Right lobe of liver (tissue), 6 donors: ENCODE results near the gene CRISP2. TPM values are rescaled to one million over a fixed set of nuclear protein-coding genes. Genes with fewer than 3 reads are reported as not detected.

ENCODE experiments used
- ATAC-seq, 4 donors: fragments of 200-7000 bp; cut with Tn5 transposase; one replicate each; pipeline ENCODE4 v1.9.1; 2020; ENCODE audit warnings: mild to moderate bottlenecking in 4 of 4, moderate library complexity in 4 of 4
- DNase-seq, 3 donors: peaks; one replicate each; pipeline ENCODE4 v3.0.0-alpha.2; 2020
- H3K27ac ChIP-seq, 3 donors: fragments of 200-600 bp; one replicate each; pipeline ENCODE4 v1.8.0; 2022
- H3K27me3 ChIP-seq, 2 donors: fragments of 200-600 bp; one replicate each; pipeline ENCODE4 v1.8.0; 2022
- H3K36me3 ChIP-seq, 4 donors: fragments of 200-600 bp; sonication (generic) in 1 of 4; one replicate each; pipeline versions ENCODE4 v1.5.1 to v1.8.0; 2017 to 2022; ENCODE audit warnings: control low read depth in 1 of 4
- H3K4me1 ChIP-seq, 4 donors: fragments of 200-600 bp; sonication (generic) in 1 of 4; one replicate each; pipeline versions ENCODE4 v1.5.1 to v1.8.0; 2017 to 2022; ENCODE audit warnings: control low read depth in 1 of 4
- H3K4me3 ChIP-seq, 3 donors: fragments of 200-600 bp; one replicate each; pipeline ENCODE4 v1.8.0; 2022
- H3K9me3 ChIP-seq, 4 donors: fragments of 200-600 bp; sonication (generic) in 1 of 4; one replicate each; pipeline versions ENCODE4 v1.5.1 to v1.8.0; 2017 to 2022; ENCODE audit warnings: control low read depth in 1 of 4
- CTCF ChIP-seq, 4 donors: fragments of 200-600 bp in 3 of 4; fragments of 450-650 bp in 1 of 4; IDR thresholded peaks; one replicate each; pipeline versions ENCODE4 v1.5.1 to v1.8.0; 2016 to 2022; ENCODE audit warnings: antibody characterized with exemption in 4 of 4, mild to moderate bottlenecking in 2 of 4
- POLR2A ChIP-seq: fragments of 450-650 bp; IDR thresholded peaks from one replicate; pipeline ENCODE4 v1.6.1; 2017; ENCODE audit warnings: antibody characterized with exemption, mild to moderate bottlenecking
- WGBS: methylation state at CpG from one replicate; pipeline ENCODE4 v1.1.6; 2018; ENCODE audit warnings: low coverage, low lambda C conversion rate; ENCODE audit not compliant: insufficient coverage; ENCODE audit errors: missing lambda C conversion rate; 5-methylcytosine and 5-hydroxymethylcytosine counted together
- intact Hi-C, 2 donors: fragments of 100-400 bp; cut with DNase I; formaldehyde crosslinking; loops; one replicate each; pipeline versions ENCODE4 v1.11.2 to v1.14.1; 2022
- total RNA-seq, 6 experiments: library from RNA; depleted of rRNA in 2 of 6; stranded (reverse); fragments of >200 nt in 2 of 6; fragmentation: NEBNext Ultra II Directional in 3 of 6; extraction: Animal tissue kit (Norgen Biotek cat#: 25700) in 3 of 6; gene quantifications; one replicate each; pipeline versions ENCODE4 v1.1.0 to v1.2.4, GENCODE V29; 2016 to 2023
- donor health status: DM: no; HTN: yes; CAD: no.
- donor health status: DM: no; HTN: no; CAD: no.
- donor health status: DM: no; HTN: no; CAD: no.
- donor health status: DM: no; HTN: yes; CAD: no.
- donor health status: DM: no; HTN: yes; CAD: no.

Gene CRISP2
- total RNA-seq, 6 experiments from 2014 or later, result not detected

- H3K4me3 ChIP-seq, result no peak overlapping the region
- H3K9me3 ChIP-seq, result no peaks in the 10 kb centered on the region
- DNase-seq (no peak), ATAC-seq (no peak)
- H3K27me3 ChIP-seq, result no peaks in the 10 kb centered on the region
- no peak for TF ChIP-seq POLR2A
- no peak for TF ChIP-seq CTCF (IDR thresholded peaks at IDR 0.05)
- no peaks in the 10 kb centered on the region for H3K4me1 ChIP-seq
- intact Hi-C loops, result no loop called here
- H3K27ac ChIP-seq, result no peak overlapping the region
- H3K36me3 ChIP-seq, result no peaks in the 10 kb centered on the region
- WGBS, result 37% methylated on average over 4 of the region's 4 CpGs
These were observed 36.6 kb downstream of the CRISP2 start for GRCh38 chr6:49676671-49677281.

- H3K27me3 ChIP-seq, result no peaks in the 10 kb centered on the region
- no peak for TF ChIP-seq CTCF (IDR thresholded peaks at IDR 0.05)
- TF ChIP-seq POLR2A, result no peak
- WGBS, result 50% methylated on average over 1 of the region's 1 CpG
- intact Hi-C loops, result no loop called here
- ATAC-seq (no peak), DNase-seq (no peak)
- no peaks in the 10 kb centered on the region for H3K4me1 ChIP-seq
- no peaks in the 10 kb centered on the region for H3K36me3 ChIP-seq
- no peak overlapping the region for H3K27ac ChIP-seq
- H3K4me3 ChIP-seq, result no peak overlapping the region
- H3K9me3 ChIP-seq, result no peaks in the 10 kb centered on the region
These were observed 37.5 kb downstream of the CRISP2 start for GRCh38 chr6:49675816-49676215.

GRCh38 chr6:49668083-49668511, 45.2 kb downstream of the CRISP2 start:
- no peaks in the 10 kb centered on the region for H3K27me3 ChIP-seq
- no peaks in the 10 kb centered on the region for H3K4me1 ChIP-seq
- ATAC-seq (no peak), DNase-seq (no peak)
- intact Hi-C loops, result no loop called here
- no peak overlapping the region for H3K4me3 ChIP-seq
- H3K36me3 ChIP-seq, result no peaks in the 10 kb centered on the region
- TF ChIP-seq POLR2A (no peak), CTCF (IDR thresholded peaks at IDR 0.05) (no peak)
- H3K9me3 ChIP-seq, result no peaks in the 10 kb centered on the region
- no peak overlapping the region for H3K27ac ChIP-seq

GRCh38 chr6:49666930-49667757, 46.2 kb downstream of the CRISP2 start:
- Histone ChIP-seq H3K4me3 (no peak overlapping the region), H3K36me3 (no peaks in the 10 kb centered on the region), H3K4me1 (no peaks in the 10 kb centered on the region), H3K27ac (no peak overlapping the region), H3K9me3 (no peaks in the 10 kb centered on the region), H3K27me3 (no peaks in the 10 kb centered on the region)
- no peak for DNase-seq
- ATAC-seq, result no peak
- 31% methylated on average over 5 of the region's 5 CpGs for WGBS
- TF ChIP-seq POLR2A (no peak), CTCF (IDR thresholded peaks at IDR 0.05) (no peak)
- intact Hi-C loops, result no loop called here
